ENCODE results near the gene KRT72.
A peak's percentile ranks its signal among the peaks of the same experiment; 100 is the strongest.

The KRT72 gene

GRCh38 chr12:52617403-52617785 is 16.1 kb upstream of the KRT72 start:
- Mint-ChIP-seq H3K4me3 (no peak overlapping the region), H3K4me1 (ENCODE audit: low read depth) (peaks cover 89% of the 10 kb centered on the region), H3K36me3 (peaks cover 3% of the 10 kb centered on the region), H3K27me3 (no peaks in the 10 kb centered on the region), H3K27ac (peak overlapping the region; percentile 98), H3K9me3 (ENCODE audit: low read depth) (no peaks in the 10 kb centered on the region)

GRCh38 chr12:52616680-52617402 is 15.6 kb upstream of the KRT72 start:
- H3K4me3 Mint-ChIP-seq, result peak overlapping the region; percentile 9

GRCh38 chr12:52615912-52616311 is 14.6 kb upstream of the KRT72 start:
- peaks cover 3% of the 10 kb centered on the region for H3K36me3 Mint-ChIP-seq
- no peaks in the 10 kb centered on the region for H3K9me3 Mint-ChIP-seq (ENCODE audit: low read depth)
- no peaks in the 10 kb centered on the region for H3K27me3 Mint-ChIP-seq
- peak overlapping the region; percentile 62 for H3K4me3 Mint-ChIP-seq
- peak overlapping the region; percentile 98 for H3K27ac Mint-ChIP-seq
- peaks cover 92% of the 10 kb centered on the region for H3K4me1 Mint-ChIP-seq (ENCODE audit: low read depth)

More at GRCh38 chr12:52616680-52617402, 15.6 kb upstream of the KRT72 start:
- peaks cover 93% of the 10 kb centered on the region for H3K4me1 Mint-ChIP-seq (ENCODE audit: low read depth)
- H3K36me3 Mint-ChIP-seq, result peaks cover 3% of the 10 kb centered on the region
- peak overlapping the region; percentile 98 for H3K27ac Mint-ChIP-seq
- no peaks in the 10 kb centered on the region for H3K27me3 Mint-ChIP-seq
- no peaks in the 10 kb centered on the region for H3K9me3 Mint-ChIP-seq (ENCODE audit: low read depth)

- Mint-ChIP-seq H3K9me3 (ENCODE audit: low read depth) (no peaks in the 10 kb centered on the region), H3K4me1 (ENCODE audit: low read depth) (peaks cover 92% of the 10 kb centered on the region), H3K36me3 (no peaks in the 10 kb centered on the region), H3K27me3 (no peaks in the 10 kb centered on the region), H3K4me3 (peak overlapping the region; percentile 62), H3K27ac (peak overlapping the region; percentile 98)
Measured at GRCh38 chr12:52615208-52615868, 14.1 kb upstream of the KRT72 start.

- H3K27ac Mint-ChIP-seq, result peak overlapping the region; percentile 98
- H3K36me3 Mint-ChIP-seq, result no peaks in the 10 kb centered on the region
- H3K4me3 Mint-ChIP-seq, result peak overlapping the region; percentile 62
- no peaks in the 10 kb centered on the region for H3K9me3 Mint-ChIP-seq (ENCODE audit: low read depth)
- H3K27me3 Mint-ChIP-seq, result no peaks in the 10 kb centered on the region
- peaks cover 94% of the 10 kb centered on the region for H3K4me1 Mint-ChIP-seq (ENCODE audit: low read depth)
Measured at GRCh38 chr12:52614381-52615207, 13.3 kb upstream of the KRT72 start.

- H3K4me1 Mint-ChIP-seq (ENCODE audit: low read depth), result peaks cover 94% of the 10 kb centered on the region
- no peaks in the 10 kb centered on the region for H3K36me3 Mint-ChIP-seq
- peak overlapping the region; percentile 40 for H3K4me3 Mint-ChIP-seq
- peak overlapping the region; percentile 86 for H3K27ac Mint-ChIP-seq
- H3K27me3 Mint-ChIP-seq, result no peaks in the 10 kb centered on the region
- H3K9me3 Mint-ChIP-seq (ENCODE audit: low read depth), result no peaks in the 10 kb centered on the region
Measured at GRCh38 chr12:52613384-52614030, 12.2 kb upstream of the KRT72 start.

- no peaks in the 10 kb centered on the region for H3K36me3 Mint-ChIP-seq
- H3K4me1 Mint-ChIP-seq (ENCODE audit: low read depth), result peaks cover 98% of the 10 kb centered on the region
- H3K27ac Mint-ChIP-seq, result peak overlapping the region; percentile 86
- H3K4me3 Mint-ChIP-seq, result peak overlapping the region; percentile 70
- H3K9me3 Mint-ChIP-seq (ENCODE audit: low read depth), result no peaks in the 10 kb centered on the region
- H3K27me3 Mint-ChIP-seq, result no peaks in the 10 kb centered on the region
Measured at GRCh38 chr12:52612431-52613383, 11.4 kb upstream of the KRT72 start.

GRCh38 chr12:52611080-52611468 is 9.8 kb upstream of the KRT72 start:
- Mint-ChIP-seq H3K4me3 (peak overlapping the region; percentile 75), H3K27ac (peak overlapping the region; percentile 86), H3K4me1 (ENCODE audit: low read depth) (peaks cover 98% of the 10 kb centered on the region)

GRCh38 chr12:52608826-52609630 is 7.8 kb upstream of the KRT72 start:
- Mint-ChIP-seq H3K36me3 (peaks cover 4% of the 10 kb centered on the region), H3K4me3 (peak overlapping the region; percentile 44), H3K4me1 (ENCODE audit: low read depth) (peaks cover 97% of the 10 kb centered on the region), H3K27ac (peak overlapping the region; percentile 70), H3K27me3 (no peaks in the 10 kb centered on the region), H3K9me3 (ENCODE audit: low read depth) (no peaks in the 10 kb centered on the region)

More at GRCh38 chr12:52611080-52611468, 9.8 kb upstream of the KRT72 start:
- H3K27me3 Mint-ChIP-seq, result no peaks in the 10 kb centered on the region
- no peaks in the 10 kb centered on the region for H3K9me3 Mint-ChIP-seq (ENCODE audit: low read depth)
- peaks cover 4% of the 10 kb centered on the region for H3K36me3 Mint-ChIP-seq

GRCh38 chr12:52608161-52608560 is 6.9 kb upstream of the KRT72 start:
- peaks cover 4% of the 10 kb centered on the region for H3K36me3 Mint-ChIP-seq
- H3K4me3 Mint-ChIP-seq, result peak overlapping the region; percentile 6
- peak overlapping the region; percentile 41 for H3K27ac Mint-ChIP-seq
- no peaks in the 10 kb centered on the region for H3K27me3 Mint-ChIP-seq
- H3K4me1 Mint-ChIP-seq (ENCODE audit: low read depth), result peaks cover 97% of the 10 kb centered on the region
- no peaks in the 10 kb centered on the region for H3K9me3 Mint-ChIP-seq (ENCODE audit: low read depth)

- peaks cover 4% of the 10 kb centered on the region for H3K36me3 Mint-ChIP-seq
- no peak overlapping the region for H3K4me3 Mint-ChIP-seq
- H3K27me3 Mint-ChIP-seq, result no peaks in the 10 kb centered on the region
- peaks cover 97% of the 10 kb centered on the region for H3K4me1 Mint-ChIP-seq (ENCODE audit: low read depth)
- no peak overlapping the region for H3K27ac Mint-ChIP-seq
- no peaks in the 10 kb centered on the region for H3K9me3 Mint-ChIP-seq (ENCODE audit: low read depth)
Measured at GRCh38 chr12:52607314-52607713, 6.1 kb upstream of the KRT72 start.

GRCh38 chr12:52606581-52607218 is 5.4 kb upstream of the KRT72 start:
- no peaks in the 10 kb centered on the region for H3K27me3 Mint-ChIP-seq
- peak overlapping the region; percentile 61 for H3K27ac Mint-ChIP-seq
- H3K4me3 Mint-ChIP-seq, result no peak overlapping the region
- peaks cover 4% of the 10 kb centered on the region for H3K36me3 Mint-ChIP-seq
- peaks cover 97% of the 10 kb centered on the region for H3K4me1 Mint-ChIP-seq (ENCODE audit: low read depth)
- H3K9me3 Mint-ChIP-seq (ENCODE audit: low read depth), result no peaks in the 10 kb centered on the region

GRCh38 chr12:52606096-52606495 is 4.8 kb upstream of the KRT72 start:
- Mint-ChIP-seq H3K36me3 (peaks cover 4% of the 10 kb centered on the region), H3K27ac (peak overlapping the region; percentile 25), H3K27me3 (no peaks in the 10 kb centered on the region), H3K4me3 (peak overlapping the region; percentile 2), H3K4me1 (ENCODE audit: low read depth) (peaks cover 94% of the 10 kb centered on the region), H3K9me3 (ENCODE audit: low read depth) (no peaks in the 10 kb centered on the region)

All from activated naive CD8-positive, alpha-beta T cell (primary cell).